Measurements from ENCODE around the gene REEP2.

REEP2 gene

GRCh38 chr5:138449501-138450239, 10.8 kb downstream of the REEP2 start:
- Histone ChIP-seq H3K9ac (ENCODE audit: low read length in 2 of 2) (peak overlapping the region; percentile 36 to 77), H3K4me1 (ENCODE audit: control insufficient read depth, insufficient read depth, low read length) (peaks cover 10% of the 10 kb centered on the region), H3K27me3 (ENCODE audit: control insufficient read depth in 1 of 2, insufficient read depth in 2 of 2, low read length in 2 of 2) (no peaks in the 10 kb centered on the region), H3K9me3 (ENCODE audit: control insufficient read depth in 2 of 2, low read length in 2 of 2) (no peaks in the 10 kb centered on the region), H3K4me3 (ENCODE audit: low read length in 2 of 2) (peak overlapping the region; percentile 57 to 59), H3K36me3 (ENCODE audit: control insufficient read depth in 2 of 2, insufficient read depth in 2 of 2, low read length in 2 of 2) (no peaks in the 10 kb centered on the region), H3K27ac (ENCODE audit: low read length) (no peak overlapping the region)

- Histone ChIP-seq H3K9ac (ENCODE audit: low read length in 2 of 2) (no peak overlapping the region), H3K27ac (ENCODE audit: low read length) (no peak overlapping the region), H3K9me3 (ENCODE audit: control insufficient read depth in 2 of 2, low read length in 2 of 2) (no peaks in the 10 kb centered on the region), H3K36me3 (ENCODE audit: control insufficient read depth in 2 of 2, insufficient read depth in 2 of 2, low read length in 2 of 2) (no peaks in the 10 kb centered on the region), H3K4me1 (ENCODE audit: control insufficient read depth, insufficient read depth, low read length) (peaks cover 20% of the 10 kb centered on the region), H3K4me3 (ENCODE audit: low read length in 2 of 2) (no peak overlapping the region), H3K27me3 (ENCODE audit: control insufficient read depth in 1 of 2, insufficient read depth in 2 of 2, low read length in 2 of 2) (no peaks in the 10 kb centered on the region)
Measured at GRCh38 chr5:138450971-138451370, 12.1 kb downstream of the REEP2 start.

GRCh38 chr5:138452720-138453119, 13.9 kb downstream of the REEP2 start:
- Histone ChIP-seq H3K4me1 (ENCODE audit: control insufficient read depth, insufficient read depth, low read length) (peaks cover 22% of the 10 kb centered on the region), H3K36me3 (ENCODE audit: control insufficient read depth in 2 of 2, insufficient read depth in 2 of 2, low read length in 2 of 2) (no peaks in the 10 kb centered on the region), H3K4me3 (ENCODE audit: low read length in 2 of 2) (no peak overlapping the region), H3K9me3 (ENCODE audit: control insufficient read depth in 2 of 2, low read length in 2 of 2) (no peaks in the 10 kb centered on the region), H3K27ac (ENCODE audit: low read length) (no peak overlapping the region), H3K9ac (ENCODE audit: low read length in 2 of 2) (no peak overlapping the region), H3K27me3 (ENCODE audit: control insufficient read depth in 1 of 2, insufficient read depth in 2 of 2, low read length in 2 of 2) (no peaks in the 10 kb centered on the region)

DNA sequence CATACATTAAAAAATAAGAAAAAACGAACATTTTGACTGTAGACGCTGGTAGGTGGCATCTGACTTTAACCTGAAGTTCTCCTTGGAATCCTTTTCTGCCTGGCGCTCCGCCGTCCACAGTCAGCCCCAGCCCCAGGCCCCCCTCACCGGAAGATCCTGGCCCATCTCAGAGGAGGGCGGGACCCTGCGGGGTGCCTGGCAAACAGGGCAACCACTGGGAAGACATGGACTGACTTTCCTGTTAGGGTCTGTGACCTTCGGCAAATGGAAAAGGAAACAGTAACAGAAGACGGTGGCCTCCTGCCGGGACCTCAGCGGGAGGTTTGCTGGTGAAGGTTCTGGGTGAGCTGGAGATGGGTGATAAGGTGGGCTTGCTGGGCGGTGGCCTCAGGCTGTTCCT, 14.7 kb downstream of the REEP2 start:
- Histone ChIP-seq H3K27me3 (ENCODE audit: control insufficient read depth in 1 of 2, insufficient read depth in 2 of 2, low read length in 2 of 2) (no peaks in the 10 kb centered on the region), H3K27ac (ENCODE audit: low read length) (no peak overlapping the region), H3K36me3 (ENCODE audit: control insufficient read depth in 2 of 2, insufficient read depth in 2 of 2, low read length in 2 of 2) (no peaks in the 10 kb centered on the region)

DNA sequence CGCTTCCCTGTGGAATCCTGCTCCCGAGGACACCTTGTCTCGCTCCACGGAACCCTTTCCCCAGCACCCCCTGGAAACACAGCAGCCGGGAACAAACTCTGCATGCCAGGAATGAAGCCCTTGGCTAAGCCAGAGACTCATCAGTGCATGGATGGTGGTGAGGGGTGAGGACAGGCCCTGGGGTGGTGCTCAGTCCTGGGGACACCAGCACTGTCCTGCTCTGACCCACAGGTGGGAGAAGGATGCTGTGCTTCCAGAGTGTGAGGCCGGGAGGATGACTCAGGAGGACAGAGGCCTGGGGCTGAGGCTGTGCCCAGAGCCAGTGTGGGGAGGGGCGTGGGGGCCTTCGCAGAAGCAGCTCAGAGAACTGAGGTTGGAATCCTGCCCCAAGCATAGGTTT, 15.3 kb downstream of the REEP2 start:
- Histone ChIP-seq H3K4me3 (ENCODE audit: low read length in 2 of 2) (no peak overlapping the region), H3K4me1 (ENCODE audit: control insufficient read depth, insufficient read depth, low read length) (peaks cover 34% of the 10 kb centered on the region), H3K9me3 (ENCODE audit: control insufficient read depth in 2 of 2, low read length in 2 of 2) (no peaks in the 10 kb centered on the region), H3K9ac (ENCODE audit: low read length in 2 of 2) (no peak overlapping the region), H3K27me3 (ENCODE audit: control insufficient read depth in 1 of 2, insufficient read depth in 2 of 2, low read length in 2 of 2) (no peaks in the 10 kb centered on the region), H3K36me3 (ENCODE audit: control insufficient read depth in 2 of 2, insufficient read depth in 2 of 2, low read length in 2 of 2) (no peaks in the 10 kb centered on the region), H3K27ac (ENCODE audit: low read length) (no peak overlapping the region)

More for the DNA sequence above, 14.7 kb downstream of the REEP2 start:
- Histone ChIP-seq H3K4me1 (ENCODE audit: control insufficient read depth, insufficient read depth, low read length) (peaks cover 31% of the 10 kb centered on the region), H3K4me3 (ENCODE audit: low read length in 2 of 2) (no peak overlapping the region), H3K9me3 (ENCODE audit: control insufficient read depth in 2 of 2, low read length in 2 of 2) (no peaks in the 10 kb centered on the region), H3K9ac (ENCODE audit: low read length in 2 of 2) (no peak overlapping the region)

DNA sequence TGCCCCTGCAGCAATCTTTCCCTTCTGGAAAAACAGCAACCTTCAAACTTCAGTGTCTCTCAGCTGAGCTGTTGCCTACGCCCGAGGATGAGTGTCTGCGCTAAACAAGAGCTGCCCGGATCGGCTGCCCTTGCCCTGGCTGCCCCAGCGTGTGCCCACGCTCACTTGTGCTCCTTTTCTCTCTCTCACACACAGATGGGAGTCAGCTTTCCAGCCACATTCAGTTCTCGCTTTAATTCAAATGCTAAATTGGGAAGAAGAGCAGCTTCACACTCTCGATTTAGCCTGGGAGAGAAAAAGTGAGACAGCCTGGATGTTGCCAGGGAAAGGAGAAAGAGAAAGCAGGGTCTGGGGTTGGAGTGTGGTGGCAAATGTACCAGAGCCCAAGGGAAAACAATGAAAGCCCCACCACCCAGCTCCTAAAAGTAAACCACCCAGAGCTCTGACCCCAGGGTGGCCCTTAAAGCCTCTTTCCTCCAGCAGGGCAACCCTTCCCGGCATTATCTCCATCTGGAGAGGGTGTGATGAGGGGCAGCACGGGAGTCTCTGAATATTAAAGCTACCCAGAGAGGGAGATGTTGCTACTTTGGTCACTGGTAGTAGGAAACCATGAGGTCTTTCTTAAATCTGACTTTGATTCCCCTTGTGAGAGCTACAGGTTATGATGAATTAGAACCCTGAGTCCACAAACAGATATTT, 16.5 kb downstream of the REEP2 start:
- peaks cover 27% of the 10 kb centered on the region for H3K4me1 ChIP-seq (ENCODE audit: control insufficient read depth, insufficient read depth, low read length)
- peak overlapping the region; percentile 69 for H3K27ac ChIP-seq (ENCODE audit: low read length)
- H3K9ac ChIP-seq (ENCODE audit: low read length in 2 of 2): peak overlapping the region; percentile 16 to 47
- no peaks in the 10 kb centered on the region for H3K36me3 ChIP-seq (ENCODE audit: control insufficient read depth in 2 of 2, insufficient read depth in 2 of 2, low read length in 2 of 2)
- no peaks in the 10 kb centered on the region for H3K9me3 ChIP-seq (ENCODE audit: control insufficient read depth in 2 of 2, low read length in 2 of 2)
- peak overlapping the region; percentile 37 to 49 for H3K4me3 ChIP-seq (ENCODE audit: low read length in 2 of 2)
- H3K27me3 ChIP-seq (ENCODE audit: control insufficient read depth in 1 of 2, insufficient read depth in 2 of 2, low read length in 2 of 2): no peaks in the 10 kb centered on the region

GRCh38 chr5:138457531-138458275, 18.8 kb downstream of the REEP2 start:
- H3K27ac ChIP-seq (ENCODE audit: low read length): no peak overlapping the region
- H3K9ac ChIP-seq (ENCODE audit: low read length in 2 of 2): peak overlapping the region in 1 of 2 donors; percentile 17

DNA sequence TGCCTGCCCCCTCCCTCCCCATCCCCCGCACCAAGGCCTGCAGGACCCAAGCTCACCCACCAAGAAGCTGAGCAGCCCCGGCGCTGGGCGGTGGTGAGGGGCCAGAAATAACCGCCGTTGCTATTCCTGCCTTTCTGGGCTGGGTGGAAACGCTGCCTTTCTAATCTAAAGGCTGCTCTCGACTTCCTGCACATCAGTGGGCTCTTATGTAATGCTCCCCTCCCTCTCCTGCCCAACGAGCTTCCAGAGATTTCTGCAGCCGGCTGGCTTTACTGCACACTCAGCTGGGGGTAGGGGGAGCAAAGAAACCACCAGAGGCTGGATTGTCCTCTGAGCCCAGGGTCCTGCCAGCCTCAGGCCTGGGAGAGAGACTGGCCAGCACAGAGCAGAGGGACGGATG, 19.5 kb downstream of the REEP2 start:
- peak overlapping the region; percentile 29 to 40 for H3K4me3 ChIP-seq (ENCODE audit: low read length in 2 of 2)
- no peaks in the 10 kb centered on the region for H3K27me3 ChIP-seq (ENCODE audit: control insufficient read depth in 1 of 2, insufficient read depth in 2 of 2, low read length in 2 of 2)
- peaks cover 32% of the 10 kb centered on the region for H3K4me1 ChIP-seq (ENCODE audit: control insufficient read depth, insufficient read depth, low read length)
- no peaks in the 10 kb centered on the region for H3K9me3 ChIP-seq (ENCODE audit: control insufficient read depth in 2 of 2, low read length in 2 of 2)
- H3K9ac ChIP-seq (ENCODE audit: low read length in 2 of 2): no peak overlapping the region
- no peak overlapping the region for H3K27ac ChIP-seq (ENCODE audit: low read length)
- no peaks in the 10 kb centered on the region for H3K36me3 ChIP-seq (ENCODE audit: control insufficient read depth in 2 of 2, insufficient read depth in 2 of 2, low read length in 2 of 2)

More at GRCh38 chr5:138457531-138458275, 18.8 kb downstream of the REEP2 start:
- H3K27me3 ChIP-seq (ENCODE audit: control insufficient read depth in 1 of 2, insufficient read depth in 2 of 2, low read length in 2 of 2): no peaks in the 10 kb centered on the region
- peaks cover 31% of the 10 kb centered on the region for H3K4me1 ChIP-seq (ENCODE audit: control insufficient read depth, insufficient read depth, low read length)
- H3K4me3 ChIP-seq (ENCODE audit: low read length in 2 of 2): peak overlapping the region; percentile 29 to 40
- no peaks in the 10 kb centered on the region for H3K9me3 ChIP-seq (ENCODE audit: control insufficient read depth in 2 of 2, low read length in 2 of 2)
- no peaks in the 10 kb centered on the region for H3K36me3 ChIP-seq (ENCODE audit: control insufficient read depth in 2 of 2, insufficient read depth in 2 of 2, low read length in 2 of 2)

- no peak overlapping the region for H3K27ac ChIP-seq (ENCODE audit: low read length)
- peaks cover 37% of the 10 kb centered on the region for H3K4me1 ChIP-seq (ENCODE audit: control insufficient read depth, insufficient read depth, low read length)
- no peak overlapping the region for H3K9ac ChIP-seq (ENCODE audit: low read length in 2 of 2)
Measured at GRCh38 chr5:138458856-138459255, 20.0 kb downstream of the REEP2 start.

GRCh38 chr5:138459311-138459933, 20.6 kb downstream of the REEP2 start:
- Histone ChIP-seq H3K4me1 (ENCODE audit: control insufficient read depth, insufficient read depth, low read length) (peaks cover 41% of the 10 kb centered on the region), H3K9ac (ENCODE audit: low read length in 2 of 2) (no peak overlapping the region), H3K9me3 (ENCODE audit: control insufficient read depth in 2 of 2, low read length in 2 of 2) (no peaks in the 10 kb centered on the region), H3K4me3 (ENCODE audit: low read length in 2 of 2) (no peak overlapping the region), H3K27ac (ENCODE audit: low read length) (no peak overlapping the region), H3K36me3 (ENCODE audit: control insufficient read depth in 2 of 2, insufficient read depth in 2 of 2, low read length in 2 of 2) (no peaks in the 10 kb centered on the region), H3K27me3 (ENCODE audit: control insufficient read depth in 1 of 2, insufficient read depth in 2 of 2, low read length in 2 of 2) (no peaks in the 10 kb centered on the region)

More at GRCh38 chr5:138458856-138459255, 20.0 kb downstream of the REEP2 start:
- Histone ChIP-seq H3K4me3 (ENCODE audit: low read length in 2 of 2) (no peak overlapping the region), H3K9me3 (ENCODE audit: control insufficient read depth in 2 of 2, low read length in 2 of 2) (no peaks in the 10 kb centered on the region), H3K27me3 (ENCODE audit: control insufficient read depth in 1 of 2, insufficient read depth in 2 of 2, low read length in 2 of 2) (no peaks in the 10 kb centered on the region), H3K36me3 (ENCODE audit: control insufficient read depth in 2 of 2, insufficient read depth in 2 of 2, low read length in 2 of 2) (no peaks in the 10 kb centered on the region)

All from stomach smooth muscle (tissue), 2 donors.